ENCODE measurements around the gene C6orf52.
"Not testable (repeated sequence)": the region's sequence is repeated elsewhere in the genome, so short reads cannot be mapped to it uniquely, and the experiment has no call there.

The C6orf52 gene

GRCh38 chr6:10694302-10695085 lies at the start of gene C6orf52, which contains the start of gene PAK1IP1:
Gene C6orf52, minus strand, starts transcription at chr6:10694616. Its CDS starts 7,066 bp downstream, at chr6:10687550.
Gene PAK1IP1, plus strand, starts transcription at chr6:10694972. Its CDS starts 14 bp downstream, at chr6:10694986.
- TF ChIP-seq CTCF (IDR thresholded peaks at IDR 0.05; ENCODE audit: extremely low read depth, missing control alignments): no peak
- DNase-seq (ENCODE audit: low spot score): peak; percentile 89

- no peak for DNase-seq (ENCODE audit: low spot score)
- TF ChIP-seq CTCF (IDR thresholded peaks at IDR 0.05; ENCODE audit: extremely low read depth, missing control alignments): no peak
Observed at GRCh38 chr6:10743515-10743914, 49.1 kb upstream of the C6orf52 start.

- no peak for TF ChIP-seq CTCF (IDR thresholded peaks at IDR 0.05; ENCODE audit: extremely low read depth, missing control alignments)
- DNase-seq (ENCODE audit: low spot score): no peak
Observed at GRCh38 chr6:10742251-10742650, 47.8 kb upstream of the C6orf52 start.

GRCh38 chr6:10741643-10742042 lies 47.2 kb upstream of the C6orf52 start:
- DNase-seq (ENCODE audit: low spot score): not testable (repeated sequence)

- no peak for TF ChIP-seq CTCF (IDR thresholded peaks at IDR 0.05; ENCODE audit: extremely low read depth, missing control alignments)
- no peak for DNase-seq (ENCODE audit: low spot score)
Observed at GRCh38 chr6:10740061-10740460, 45.6 kb upstream of the C6orf52 start.

GRCh38 chr6:10736731-10737130 lies 42.3 kb upstream of the C6orf52 start:
- DNase-seq (ENCODE audit: low spot score): no peak
- no peak for TF ChIP-seq CTCF (IDR thresholded peaks at IDR 0.05; ENCODE audit: extremely low read depth, missing control alignments)

- DNase-seq (ENCODE audit: low spot score): no peak
- TF ChIP-seq CTCF (IDR thresholded peaks at IDR 0.05; ENCODE audit: extremely low read depth, missing control alignments): no peak
Observed at GRCh38 chr6:10733863-10734262, 39.4 kb upstream of the C6orf52 start.
